OCI-LY7 (cell line): Measurements from ENCODE around the gene SCARF2. TPM values are rescaled to one million over a fixed set of nuclear protein-coding genes. Genes with fewer than 3 reads are reported as not detected.
"Not testable (repeated sequence)": the region's sequence is repeated elsewhere in the genome, so short reads cannot be mapped to it uniquely, and the experiment has no call there.

Experiments used
- BruUV-seq: library from RNA; stranded (reverse); fragments of 400-500 nt; replicated peaks from 2 replicates; lab custom pipeline; 2021; lab: Mats Ljungman, UMichigan
- CTCF ChIA-PET: fragments of 300-600 bp; sonication (Branson Sonifier 250); formaldehyde crosslinking; loops from one replicate; lab custom pipeline; 2022; ENCODE audit warnings: antibody characterized with exemption; ENCODE audit not compliant: unreplicated experiment; lab: Charles Lee
- POLR2A ChIA-PET: fragments of 300-600 bp; sonication (Branson Sonifier 250); formaldehyde crosslinking; loops from one replicate; lab custom pipeline; 2022; ENCODE audit warnings: antibody characterized with exemption; lab: Charles Lee
- DNase-seq: peaks from one replicate; pipeline ENCODE4 v3.0.0-alpha.2; 2015; ENCODE audit warnings: low spot score
- H2AFZ ChIP-seq: fragments of 200-600 bp; sonication (generic), shearing (Covaris generic); 2 replicates; pipeline ENCODE4 v1.6.1; 2014; ENCODE audit warnings: mild to moderate bottlenecking, antibody characterized with exemption, low read length, moderate library complexity
- H3K27ac ChIP-seq: fragments of 200-600 bp; sonication (generic); 2 replicates; pipeline ENCODE4 v1.5.1; 2014; ENCODE audit warnings: mixed run types, low read depth, mild to moderate bottlenecking, moderate library complexity, low read length, inconsistent platforms; ENCODE audit not compliant: poor library complexity, severe bottlenecking
- H3K36me3 ChIP-seq: fragments of 200-600 bp; sonication (generic); 2 replicates; pipeline ENCODE4 v1.6.1; 2014; ENCODE audit warnings: mild to moderate bottlenecking, antibody characterized with exemption, low read length, moderate library complexity, mixed read lengths; ENCODE audit not compliant: insufficient read depth
- H3K4me1 ChIP-seq: fragments of 200-600 bp; sonication (generic); 2 replicates; pipeline ENCODE4 v1.5.1; 2014; ENCODE audit warnings: mild to moderate bottlenecking, low read length; ENCODE audit not compliant: insufficient read depth, poor library complexity, severe bottlenecking
- H3K4me2 ChIP-seq: fragments of 200-600 bp; sonication (generic); 2 replicates; pipeline ENCODE4 v1.6.1; 2014; ENCODE audit warnings: mild to moderate bottlenecking, low read length
- H3K4me3 ChIP-seq: fragments of 200-600 bp; sonication (generic); 2 replicates; pipeline ENCODE4 v1.5.1; 2014; ENCODE audit warnings: mild to moderate bottlenecking, low read depth, low read length; ENCODE audit not compliant: poor library complexity, severe bottlenecking
- H3K79me2 ChIP-seq: fragments of 200-600 bp; sonication (generic); 2 replicates; pipeline ENCODE4 v1.6.1; 2016; ENCODE audit warnings: low read depth, mild to moderate bottlenecking, low read length, moderate library complexity, mixed read lengths; ENCODE audit not compliant: insufficient read depth
- H3K9me2 ChIP-seq: fragments of 200-600 bp; sonication (generic); 2 replicates; pipeline ENCODE4 v1.6.1; 2016; ENCODE audit warnings: mild to moderate bottlenecking, low read length, mixed read lengths; ENCODE audit not compliant: insufficient read depth
- H3K9me3 ChIP-seq: fragments of 200-600 bp; sonication (generic); 2 replicates; pipeline ENCODE4 v1.6.1; 2014; ENCODE audit warnings: mild to moderate bottlenecking, mixed run types, low read length, mixed read lengths
- H4K20me1 ChIP-seq: fragments of 200-600 bp; sonication (generic); 2 replicates; pipeline ENCODE4 v1.6.1; 2014; ENCODE audit warnings: mild to moderate bottlenecking, antibody characterized with exemption, low read length, moderate library complexity, mixed read lengths; ENCODE audit not compliant: insufficient read depth
- EZH2phosphoT487 ChIP-seq: fragments of 200-600 bp; sonication (generic); IDR thresholded peaks from 2 replicates; pipeline ENCODE4 v1.6.1; 2018; ENCODE audit warnings: low read depth, borderline replicate concordance, mild to moderate bottlenecking, mixed run types, antibody characterized with exemption, low read length, moderate library complexity, mixed read lengths
- intact Hi-C: fragments of 100-400 bp; cut with micrococcal nuclease; formaldehyde crosslinking; loops from one replicate; pipeline ENCODE4 v1.10.0; 2022; ENCODE audit not compliant: unreplicated experiment
- total RNA-seq, 2 experiments: library from RNA; depleted of rRNA in 1 of 2; stranded (reverse); fragments of >200 nt in 1 of 2; shearing (Covaris generic) in 1 of 2; gene quantifications; 2 replicates each; pipeline ENCODE4 v1.2.3, GENCODE V29; 2014 to 2022
- TF ChIP-seq, protein P1 (sequence below): fragments of 200-600 bp; sonication (generic); conservative IDR thresholded peaks from 2 replicates; pipeline ENCODE4 v1.5.1; 2014; ENCODE audit warnings: mild to moderate bottlenecking, antibody characterized with exemption, low read length, moderate library complexity, mixed read lengths

Gene SCARF2
- total RNA-seq, 2 experiments from 2014 or later = 1.0 to 2.2 TPM

DNA sequence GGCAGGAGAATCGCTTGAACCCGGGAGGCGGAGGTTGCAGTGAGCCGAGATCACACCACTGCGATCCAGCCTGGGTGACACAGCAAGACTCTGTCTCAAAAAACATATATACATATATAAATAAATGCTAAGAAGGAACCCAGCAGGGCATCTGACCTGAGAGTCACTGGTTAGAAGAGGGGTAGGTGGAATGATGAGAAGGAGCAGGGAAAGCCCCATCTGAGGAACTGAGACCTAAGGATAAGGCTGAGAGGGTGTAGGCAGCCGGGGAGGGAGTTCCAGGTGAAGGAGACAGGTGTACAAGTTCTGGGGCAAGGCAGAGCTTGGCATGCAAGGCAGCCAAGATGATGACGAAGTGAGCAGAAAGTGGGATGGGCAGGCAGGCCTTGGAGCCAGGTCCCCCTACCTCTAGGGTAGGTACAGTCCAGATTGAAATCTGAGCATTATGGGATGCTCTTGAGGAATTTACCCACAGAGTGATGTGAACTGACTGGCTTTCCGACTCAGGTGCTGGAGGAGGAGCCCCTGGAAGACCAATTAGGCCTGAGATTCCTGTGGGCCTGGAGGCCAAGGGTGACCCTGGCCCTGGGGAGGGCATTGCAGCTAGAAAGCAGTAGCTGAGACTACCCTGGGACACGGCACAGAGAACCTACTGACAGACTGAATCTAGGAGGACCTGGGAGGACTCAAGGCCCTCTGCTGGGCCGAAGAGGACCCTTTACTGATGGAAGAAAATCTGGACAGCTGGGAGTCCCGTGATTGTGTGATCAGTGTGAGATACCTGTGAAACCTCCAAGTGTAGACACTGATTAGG is 35.2 kb upstream of the SCARF2 start:
- Histone ChIP-seq H3K9me2 (no peaks in the 10 kb centered on the region), H3K36me3 (no peaks in the 10 kb centered on the region), H3K27ac (no peak overlapping the region), H4K20me1 (no peaks in the 10 kb centered on the region), H3K4me2 (no peak overlapping the region), H3K79me2 (no peaks in the 10 kb centered on the region), H3K4me3 (no peak overlapping the region), H3K4me1 (no peaks in the 10 kb centered on the region), H2AFZ (no peak overlapping the region), H3K9me3 (no peaks in the 10 kb centered on the region)
- POLR2A ChIA-PET = interaction anchor here (0.5 kb wide), 1 partner anchor 52 kb away, joined by 3 read pairs; no protein-coding TSS in a partner anchor
- TF ChIP-seq EZH2phosphoT487 = no peak
- TF ChIP-seq, protein P1, sequence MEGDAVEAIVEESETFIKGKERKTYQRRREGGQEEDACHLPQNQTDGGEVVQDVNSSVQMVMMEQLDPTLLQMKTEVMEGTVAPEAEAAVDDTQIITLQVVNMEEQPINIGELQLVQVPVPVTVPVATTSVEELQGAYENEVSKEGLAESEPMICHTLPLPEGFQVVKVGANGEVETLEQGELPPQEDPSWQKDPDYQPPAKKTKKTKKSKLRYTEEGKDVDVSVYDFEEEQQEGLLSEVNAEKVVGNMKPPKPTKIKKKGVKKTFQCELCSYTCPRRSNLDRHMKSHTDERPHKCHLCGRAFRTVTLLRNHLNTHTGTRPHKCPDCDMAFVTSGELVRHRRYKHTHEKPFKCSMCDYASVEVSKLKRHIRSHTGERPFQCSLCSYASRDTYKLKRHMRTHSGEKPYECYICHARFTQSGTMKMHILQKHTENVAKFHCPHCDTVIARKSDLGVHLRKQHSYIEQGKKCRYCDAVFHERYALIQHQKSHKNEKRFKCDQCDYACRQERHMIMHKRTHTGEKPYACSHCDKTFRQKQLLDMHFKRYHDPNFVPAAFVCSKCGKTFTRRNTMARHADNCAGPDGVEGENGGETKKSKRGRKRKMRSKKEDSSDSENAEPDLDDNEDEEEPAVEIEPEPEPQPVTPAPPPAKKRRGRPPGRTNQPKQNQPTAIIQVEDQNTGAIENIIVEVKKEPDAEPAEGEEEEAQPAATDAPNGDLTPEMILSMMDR = no peak
- BruUV-seq = no TSS peak
- intact Hi-C loops = no loop called here
- no peak for DNase-seq
- CTCF ChIA-PET = no interaction called here

DNA sequence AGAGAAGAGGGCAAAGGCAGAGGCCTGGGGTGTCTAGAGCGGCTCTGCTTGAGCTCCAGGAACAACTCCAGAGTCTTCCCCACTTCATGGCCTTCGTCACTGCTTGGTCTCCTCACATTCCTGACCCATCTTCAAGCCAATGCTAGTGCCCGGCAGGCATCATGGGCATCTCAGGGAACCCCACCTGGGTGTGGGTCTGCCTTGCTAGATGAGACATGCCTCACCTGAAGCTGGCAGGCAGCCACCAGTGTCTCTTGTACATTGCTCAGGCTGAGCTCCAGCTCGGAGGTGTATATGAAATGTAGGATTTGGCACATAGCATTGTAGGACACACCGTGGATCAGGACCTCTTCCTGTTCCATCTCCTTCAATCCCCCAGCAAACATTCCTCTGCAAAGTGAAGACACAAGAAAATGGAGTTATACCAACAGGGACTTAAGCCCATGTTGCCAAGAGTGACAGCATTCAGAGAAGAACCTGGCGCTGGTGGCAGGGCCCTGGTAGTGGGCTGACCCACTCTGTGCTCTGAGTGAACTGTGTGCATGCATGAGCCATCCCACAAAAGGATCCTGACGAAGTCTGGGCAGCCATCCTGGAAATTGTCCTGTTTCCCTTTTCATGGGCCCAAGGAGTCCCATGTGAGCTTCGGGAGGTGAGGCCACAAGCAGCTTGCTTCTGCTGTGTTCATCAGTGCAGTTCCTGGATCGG is 33.7 kb upstream of the SCARF2 start:
- Histone ChIP-seq H3K79me2 (no peaks in the 10 kb centered on the region), H2AFZ (no peak overlapping the region), H3K36me3 (no peaks in the 10 kb centered on the region), H3K27ac (no peak overlapping the region), H3K9me3 (no peaks in the 10 kb centered on the region), H3K9me2 (no peaks in the 10 kb centered on the region), H3K4me2 (no peak overlapping the region), H3K4me1 (no peaks in the 10 kb centered on the region), H3K4me3 (no peak overlapping the region), H4K20me1 (no peaks in the 10 kb centered on the region)
- CTCF ChIA-PET = no interaction called here
- POLR2A ChIA-PET = no interaction called here
- intact Hi-C loops = no loop called here
- TF ChIP-seq, protein P1 = no peak
- no peak for TF ChIP-seq EZH2phosphoT487
- no TSS peak for BruUV-seq
- no peak for DNase-seq

DNA sequence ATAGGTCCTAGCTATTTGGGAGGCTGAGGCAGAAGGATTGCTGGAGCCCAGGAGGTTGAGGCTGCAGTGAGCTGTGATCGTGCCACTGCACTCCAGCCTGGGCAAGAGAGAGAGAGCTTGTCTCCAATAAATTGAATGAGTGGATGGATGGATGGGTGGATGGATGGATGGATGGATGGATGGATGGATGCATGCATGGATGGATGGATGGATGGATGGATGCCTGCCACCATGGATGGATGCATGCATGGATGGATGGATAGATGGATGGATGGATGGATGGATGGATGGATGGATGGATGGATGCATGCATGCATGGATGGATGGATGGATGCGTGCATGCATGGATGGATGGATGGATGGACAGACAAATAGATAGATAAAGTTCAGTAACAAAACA is 32.9 kb upstream of the SCARF2 start:
- H3K9me3 ChIP-seq, H3K36me3 ChIP-seq, H3K4me1 ChIP-seq, POLR2A ChIA-PET, DNase-seq, CTCF ChIA-PET, BruUV-seq, H3K79me2 ChIP-seq, H4K20me1 ChIP-seq, H3K27ac ChIP-seq, H3K9me2 ChIP-seq, H3K4me3 ChIP-seq, H3K4me2 ChIP-seq, intact Hi-C loops, H2AFZ ChIP-seq: not testable (repeated sequence)
